ENCODE results near the gene SEMA6C.
A peak's percentile ranks its signal among the peaks of the same experiment; 100 is the strongest.

SEMA6C gene

GRCh38 chr1:151159373-151159772, 12.9 kb upstream of the SEMA6C start:
- DNase-seq (ENCODE audit: low spot score): no peak

- DNase-seq (ENCODE audit: low spot score): no peak
Measured at GRCh38 chr1:151158751-151159251, 12.4 kb upstream of the SEMA6C start.

GRCh38 chr1:151158326-151158725, 11.9 kb upstream of the SEMA6C start:
- no peak for DNase-seq (ENCODE audit: low spot score)

- no peak for DNase-seq (ENCODE audit: low spot score)
Measured at GRCh38 chr1:151157067-151157531, 10.7 kb upstream of the SEMA6C start.

GRCh38 chr1:151156515-151156819, 10.0 kb upstream of the SEMA6C start, which contains the start of gene TNFAIP8L2:
Gene TNFAIP8L2, plus strand, starts transcription at chr1:151156649. Its CDS starts 2,049 bp downstream, at chr1:151158698.
- DNase-seq (ENCODE audit: low spot score): no peak

GRCh38 chr1:151147665-151148064, 1.2 kb upstream of the SEMA6C start:
- no peak for DNase-seq (ENCODE audit: low spot score)

GRCh38 chr1:151147132-151147503, 687 bp upstream of the SEMA6C start:
- no peak for DNase-seq (ENCODE audit: low spot score)

- no peak for DNase-seq (ENCODE audit: low spot score)
Measured at GRCh38 chr1:151146072-151146411, 389 bp downstream of the SEMA6C start.

GRCh38 chr1:151145304-151146071, 943 bp downstream of the SEMA6C start:
- no peak for DNase-seq (ENCODE audit: low spot score)

GRCh38 chr1:151144474-151145303, 1.7 kb downstream of the SEMA6C start:
- DNase-seq (ENCODE audit: low spot score): peak; percentile 7

GRCh38 chr1:151143986-151144385, 2.4 kb downstream of the SEMA6C start:
- DNase-seq (ENCODE audit: low spot score): no peak

- no peak for DNase-seq (ENCODE audit: low spot score)
Measured at GRCh38 chr1:151143057-151143435, 3.4 kb downstream of the SEMA6C start.

GRCh38 chr1:151142411-151143056, 3.9 kb downstream of the SEMA6C start:
- DNase-seq (ENCODE audit: low spot score): no peak

- DNase-seq (ENCODE audit: low spot score): no peak
Measured at GRCh38 chr1:151137789-151138188, 8.6 kb downstream of the SEMA6C start.

- DNase-seq (ENCODE audit: low spot score): no peak
Measured at GRCh38 chr1:151135433-151136385, 10.7 kb downstream of the SEMA6C start.

GRCh38 chr1:151134991-151135390, 11.4 kb downstream of the SEMA6C start:
- no peak for DNase-seq (ENCODE audit: low spot score)

GRCh38 chr1:151134396-151134795, 12.0 kb downstream of the SEMA6C start:
- DNase-seq (ENCODE audit: low spot score): no peak

- no peak for DNase-seq (ENCODE audit: low spot score)
Measured at GRCh38 chr1:151133018-151133806, 13.2 kb downstream of the SEMA6C start.

GRCh38 chr1:151132335-151133017, 14.0 kb downstream of the SEMA6C start:
- no peak for DNase-seq (ENCODE audit: low spot score)

GRCh38 chr1:151131701-151132334, 14.6 kb downstream of the SEMA6C start:
- DNase-seq (ENCODE audit: low spot score): no peak
